HCT116 (cell line): ENCODE measurements around the gene OTOG. TPM values are rescaled to one million over a fixed set of nuclear protein-coding genes. Genes with fewer than 3 reads are reported as not detected.

Experiments used
- ATAC-seq: fragments of 200-7000 bp; cut with Tn5 transposase; 2 replicates; pipeline ENCODE4 v1.9.1; 2020; ENCODE audit warnings: mild to moderate bottlenecking, moderate library complexity
- BruUV-seq: library from RNA; stranded (reverse); fragments of 400-500 nt; replicated peaks from 2 replicates; lab custom pipeline; 2021; lab: Mats Ljungman, UMichigan
- CTCF ChIA-PET: fragments of 300-600 bp; sonication (Branson Sonifier 250); formaldehyde crosslinking; loops from one replicate; lab custom pipeline; 2021; ENCODE audit warnings: antibody characterized with exemption; lab: Charles Lee
- POLR2A ChIA-PET: fragments of 300-600, 350-600 bp; sonication (Branson Sonifier 250); formaldehyde crosslinking; loops from one replicate; lab custom pipeline; 2021; ENCODE audit warnings: antibody characterized with exemption; lab: Charles Lee
- RAD21 ChIA-PET, 2 experiments: fragments of 300-600 bp; sonication (Branson Sonifier 250); formaldehyde crosslinking; loops; one replicate each; lab custom pipeline; 2023; ENCODE audit warnings: low total read pairs in 2 of 2; ENCODE audit not compliant: uncharacterized antibody in 2 of 2, unreplicated experiment in 2 of 2, low non-redundant PET in 1 of 2; lab: Charles Lee
- DNase-seq: peaks from one replicate; pipeline ENCODE4 v3.0.0-alpha.2; 2010; ENCODE audit warnings: low read depth, low spot score
- H2AFZ ChIP-seq: fragments of 200-600 bp; shearing (Covaris generic), sonication (generic); 2 replicates; pipeline ENCODE4 v1.6.1; 2017; ENCODE audit warnings: low read depth, mixed run types, mixed read lengths, antibody characterized with exemption, low read length; ENCODE audit not compliant: poor library complexity, severe bottlenecking
- H3K27ac ChIP-seq: 2 replicates; pipeline ENCODE4 v1.5.1; 2012; ENCODE audit warnings: low read depth, low read length
- H3K27me3 ChIP-seq: fragments of 200-600 bp; sonication (generic); 2 replicates; pipeline ENCODE4 v1.6.1; 2016; ENCODE audit warnings: mixed run types, low read length, mixed read lengths; ENCODE audit not compliant: insufficient read depth
- H3K36me3 ChIP-seq, 2 experiments: fragments of 200-500 bp in 1 of 2; fragments of 200-600 bp in 1 of 2; sonication (Bioruptor generic) in 1 of 2; sonication (generic) in 1 of 2; 2 replicates each; pipeline versions ENCODE4 v1.5.1 to v1.6.1; 2014 to 2016; ENCODE audit warnings: low read length in 2 of 2, inconsistent platforms in 1 of 2, mixed read lengths in 1 of 2, mixed run types in 1 of 2; ENCODE audit not compliant: insufficient read depth in 2 of 2, control insufficient read depth in 1 of 2
- H3K4me1 ChIP-seq, 2 experiments: fragments of 200-600 bp in 1 of 2; sonication (generic) in 1 of 2; 2 replicates each; pipeline versions ENCODE4 v1.5.1 to v1.6.1; 2012 to 2017; ENCODE audit warnings: low read length in 2 of 2, inconsistent platforms in 1 of 2, mild to moderate bottlenecking in 1 of 2, mixed read lengths in 1 of 2, mixed run types in 1 of 2, moderate library complexity in 1 of 2; ENCODE audit not compliant: insufficient read depth in 2 of 2, control insufficient read depth in 1 of 2
- H3K4me2 ChIP-seq: fragments of 200-600 bp; sonication (generic); 2 replicates; pipeline ENCODE4 v1.6.1; 2017; ENCODE audit warnings: mixed run types, low read length, mixed read lengths
- H3K4me3 ChIP-seq, 2 experiments: fragments of 200-600 bp in 1 of 2; sonication (generic) in 1 of 2; replicated peaks in 1 of 2; 2 replicates each; pipeline ENCODE4 v1.5.1; 2011 to 2016; ENCODE audit warnings: low read length in 2 of 2, control low read depth in 1 of 2, low read depth in 1 of 2, mild to moderate bottlenecking in 1 of 2, mixed read lengths in 1 of 2, mixed run types in 1 of 2
- H3K79me2 ChIP-seq: fragments of 200-600 bp; sonication (generic); 2 replicates; pipeline ENCODE4 v1.6.1; 2017; ENCODE audit warnings: mild to moderate bottlenecking, mixed run types, low read length, moderate library complexity, mixed read lengths; ENCODE audit not compliant: insufficient read depth
- H3K9ac ChIP-seq: fragments of 200-600 bp; sonication (generic); 2 replicates; pipeline ENCODE4 v1.6.1; 2016; ENCODE audit warnings: low read length, mixed read lengths
- H3K9me2 ChIP-seq: fragments of 200-600 bp; sonication (generic), shearing (Covaris generic); 2 replicates; pipeline ENCODE4 v1.6.1; 2017; ENCODE audit warnings: mixed run types, mild to moderate bottlenecking, moderate library complexity; ENCODE audit not compliant: insufficient read depth
- H3K9me3 ChIP-seq, 2 experiments: fragments of 200-500 bp in 1 of 2; fragments of 200-600 bp in 1 of 2; sonication (Bioruptor generic) in 1 of 2; sonication (generic) in 1 of 2; 2 replicates each; pipeline ENCODE4 v1.6.1; 2014 to 2017; ENCODE audit warnings: low read length in 2 of 2, mixed read lengths in 2 of 2, inconsistent platforms in 1 of 2, low read depth in 1 of 2, mild to moderate bottlenecking in 1 of 2, mixed run types in 1 of 2, moderate library complexity in 1 of 2; ENCODE audit not compliant: control insufficient read depth in 1 of 2, insufficient read depth in 1 of 2
- H4K20me1 ChIP-seq: fragments of 200-600 bp; sonication (generic), shearing (Covaris generic); 2 replicates; pipeline ENCODE4 v1.6.1; 2017; ENCODE audit warnings: mixed run types, mild to moderate bottlenecking, moderate library complexity; ENCODE audit not compliant: insufficient read depth
- CEBPB ChIP-seq: IDR thresholded peaks from 2 replicates; pipeline ENCODE4 v1.6.1; 2012; ENCODE audit warnings: low read depth
- EGR1 ChIP-seq: IDR thresholded peaks from 2 replicates; pipeline ENCODE4 v1.6.1; 2012; ENCODE audit warnings: low read depth
- EZH2phosphoT487 ChIP-seq: fragments of 200-600 bp; IDR thresholded peaks from 2 replicates; pipeline ENCODE4 v1.6.1; 2018; ENCODE audit warnings: antibody characterized with exemption, borderline replicate concordance
- JUND ChIP-seq: IDR thresholded peaks from 2 replicates; pipeline ENCODE4 v1.6.1; 2012
- POLR2AphosphoS5 ChIP-seq: IDR thresholded peaks from 2 replicates; pipeline ENCODE4 v1.6.1; 2011; ENCODE audit warnings: mild to moderate bottlenecking, low read depth, low read length, moderate library complexity
- SIN3A ChIP-seq: IDR thresholded peaks from 2 replicates; pipeline ENCODE4 v1.6.1; 2012; ENCODE audit warnings: low read depth
- SP1 ChIP-seq: IDR thresholded peaks from 2 replicates; pipeline ENCODE4 v1.6.1; 2012; ENCODE audit warnings: low read depth
- SRF ChIP-seq: IDR thresholded peaks from 2 replicates; pipeline ENCODE4 v1.6.1; 2012; ENCODE audit warnings: low read depth
- TCF7L2 ChIP-seq: IDR thresholded peaks from 2 replicates; pipeline ENCODE4 v1.7.0; 2011; ENCODE audit warnings: borderline replicate concordance, inconsistent platforms; ENCODE audit not compliant: insufficient read depth, insufficient read length; ENCODE audit errors: extremely low read depth
- YY1 ChIP-seq: IDR thresholded peaks from 2 replicates; pipeline ENCODE4 v1.6.1; 2011; ENCODE audit warnings: low read length, low read depth, moderate library complexity, mild to moderate bottlenecking; ENCODE audit not compliant: insufficient replicate concordance; ENCODE audit errors: extremely low read depth
- ZFX ChIP-seq: fragments of 450-650 bp; IDR thresholded peaks from 2 replicates; pipeline ENCODE4 v1.6.1; 2017
- ZNF274 ChIP-seq: fragments of 200-500 bp; sonication (Bioruptor generic); IDR thresholded peaks from 2 replicates; pipeline ENCODE4 v1.6.1; 2014; ENCODE audit warnings: mild to moderate bottlenecking, low read depth, low read length, inconsistent platforms
- intact Hi-C: fragments of 100-400 bp; cut with micrococcal nuclease; formaldehyde crosslinking; loops from 2 replicates; pipeline ENCODE4 v1.10.0; 2022
- total RNA-seq: library from RNA; stranded (reverse); gene quantifications from one replicate; pipeline ENCODE4 v1.2.1, GENCODE V29; 2021; ENCODE audit not compliant: unreplicated experiment
- TF ChIP-seq, protein P1 (sequence below): IDR thresholded peaks from 2 replicates; pipeline ENCODE4 v1.6.1; 2012
- TF ChIP-seq, protein P2 (sequence below), 3 experiments: fragments of 200-600 bp in 1 of 3; sonication (generic) in 1 of 3; IDR thresholded peaks in 2 of 3; conservative IDR thresholded peaks in 1 of 3; 2 replicates each; pipeline ENCODE4 v1.5.1; 2012 to 2017; ENCODE audit warnings: low read depth in 2 of 3, low read length in 2 of 3, antibody characterized with exemption in 1 of 3, borderline replicate concordance in 1 of 3, control low read depth in 1 of 3, mild to moderate bottlenecking in 1 of 3, mixed read lengths in 1 of 3, mixed run types in 1 of 3, moderate library complexity in 1 of 3; ENCODE audit not compliant: insufficient read depth in 1 of 3
- TF ChIP-seq, protein P3 (sequence below): IDR thresholded peaks from 2 replicates; pipeline ENCODE4 v1.6.1; 2011; ENCODE audit warnings: mild to moderate bottlenecking, low read length, moderate library complexity; ENCODE audit not compliant: insufficient replicate concordance; ENCODE audit errors: extremely low read depth
- TF ChIP-seq, protein P4 (sequence below): IDR thresholded peaks from 2 replicates; pipeline ENCODE4 v1.6.1; 2012; ENCODE audit warnings: low read depth

Gene OTOG
- total RNA-seq, 1 experiment from 2014 or later, result 0.07 TPM

DNA sequence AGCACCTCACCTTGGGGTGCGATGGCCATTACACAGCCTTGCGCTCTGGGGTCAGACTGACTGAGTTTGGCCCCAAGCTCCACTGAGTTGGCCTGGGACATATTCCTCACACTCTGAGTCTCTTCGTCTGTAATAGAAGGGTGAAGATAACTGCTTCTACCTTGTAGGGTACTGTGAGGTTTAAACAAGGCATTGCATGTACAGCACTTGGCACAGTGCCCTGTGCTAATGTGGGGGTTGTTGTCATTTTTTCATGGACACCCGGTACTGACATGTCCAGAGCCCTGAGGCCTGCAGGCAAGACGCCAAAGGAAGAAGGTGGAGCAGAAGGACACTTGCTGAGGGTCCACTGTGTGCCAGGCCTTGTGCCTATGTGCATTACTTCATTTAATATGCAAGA, 50.7 kb downstream of the OTOG start:
- RAD21 ChIA-PET, result no interaction called here
- no peak overlapping the region for H3K4me3 ChIP-seq
- H3K27me3 ChIP-seq, result no peaks in the 10 kb centered on the region
- intact Hi-C loops, result loop anchor here (2.0 to 5.0 kb wide), 2 partner anchors 125 to 215 kb away; no protein-coding TSS in a partner anchor
- POLR2A ChIA-PET, result no interaction called here
- no peak overlapping the region for H2AFZ ChIP-seq
- no peak overlapping the region for H3K27ac ChIP-seq
- H3K9ac ChIP-seq, result no peak overlapping the region
- CTCF ChIA-PET, result interaction anchor here (1.0 to 7.9 kb wide), 4 partner anchors 11 to 381 kb away, joined by 3 to 133 read pairs (median 8); no protein-coding TSS in a partner anchor
- H3K4me2 ChIP-seq, result no peak overlapping the region
- no peak for DNase-seq
- no peaks in the 10 kb centered on the region for H4K20me1 ChIP-seq
- H3K4me1 ChIP-seq, result peaks cover 0 to 7% of the 10 kb centered on the region in 2 experiments; a peak in 2 of 4 replicates
- no peaks in the 10 kb centered on the region for H3K36me3 ChIP-seq
- peaks cover 0 to 4% of the 10 kb centered on the region in 2 experiments; a peak in 1 of 4 replicates for H3K9me3 ChIP-seq
- ATAC-seq, result no peak
- no peaks in the 10 kb centered on the region for H3K9me2 ChIP-seq
- no peaks in the 10 kb centered on the region for H3K79me2 ChIP-seq
- TF ChIP-seq SIN3A (no peak), CEBPB (no peak), SRF (no peak), ZFX (no peak), EGR1 (no peak), EZH2phosphoT487 (no peak), POLR2AphosphoS5 (no peak), TCF7L2 (no peak), ZNF274 (no peak), SP1 (no peak), JUND (no peak), YY1 (no peak)
- TF ChIP-seq, protein P1, sequence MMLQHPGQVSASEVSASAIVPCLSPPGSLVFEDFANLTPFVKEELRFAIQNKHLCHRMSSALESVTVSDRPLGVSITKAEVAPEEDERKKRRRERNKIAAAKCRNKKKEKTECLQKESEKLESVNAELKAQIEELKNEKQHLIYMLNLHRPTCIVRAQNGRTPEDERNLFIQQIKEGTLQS, result no peak
- TF ChIP-seq, protein P2, sequence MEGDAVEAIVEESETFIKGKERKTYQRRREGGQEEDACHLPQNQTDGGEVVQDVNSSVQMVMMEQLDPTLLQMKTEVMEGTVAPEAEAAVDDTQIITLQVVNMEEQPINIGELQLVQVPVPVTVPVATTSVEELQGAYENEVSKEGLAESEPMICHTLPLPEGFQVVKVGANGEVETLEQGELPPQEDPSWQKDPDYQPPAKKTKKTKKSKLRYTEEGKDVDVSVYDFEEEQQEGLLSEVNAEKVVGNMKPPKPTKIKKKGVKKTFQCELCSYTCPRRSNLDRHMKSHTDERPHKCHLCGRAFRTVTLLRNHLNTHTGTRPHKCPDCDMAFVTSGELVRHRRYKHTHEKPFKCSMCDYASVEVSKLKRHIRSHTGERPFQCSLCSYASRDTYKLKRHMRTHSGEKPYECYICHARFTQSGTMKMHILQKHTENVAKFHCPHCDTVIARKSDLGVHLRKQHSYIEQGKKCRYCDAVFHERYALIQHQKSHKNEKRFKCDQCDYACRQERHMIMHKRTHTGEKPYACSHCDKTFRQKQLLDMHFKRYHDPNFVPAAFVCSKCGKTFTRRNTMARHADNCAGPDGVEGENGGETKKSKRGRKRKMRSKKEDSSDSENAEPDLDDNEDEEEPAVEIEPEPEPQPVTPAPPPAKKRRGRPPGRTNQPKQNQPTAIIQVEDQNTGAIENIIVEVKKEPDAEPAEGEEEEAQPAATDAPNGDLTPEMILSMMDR (IDR thresholded peaks at IDR 0.05 in 2 of 3, conservative IDR thresholded peaks at IDR 0.05 in 1 of 3; ENCODE audit: borderline replicate concordance in 1 of 3, insufficient read depth in 1 of 3, low read depth in 2 of 3, low read length in 2 of 3), result no peak
- TF ChIP-seq, protein P3, sequence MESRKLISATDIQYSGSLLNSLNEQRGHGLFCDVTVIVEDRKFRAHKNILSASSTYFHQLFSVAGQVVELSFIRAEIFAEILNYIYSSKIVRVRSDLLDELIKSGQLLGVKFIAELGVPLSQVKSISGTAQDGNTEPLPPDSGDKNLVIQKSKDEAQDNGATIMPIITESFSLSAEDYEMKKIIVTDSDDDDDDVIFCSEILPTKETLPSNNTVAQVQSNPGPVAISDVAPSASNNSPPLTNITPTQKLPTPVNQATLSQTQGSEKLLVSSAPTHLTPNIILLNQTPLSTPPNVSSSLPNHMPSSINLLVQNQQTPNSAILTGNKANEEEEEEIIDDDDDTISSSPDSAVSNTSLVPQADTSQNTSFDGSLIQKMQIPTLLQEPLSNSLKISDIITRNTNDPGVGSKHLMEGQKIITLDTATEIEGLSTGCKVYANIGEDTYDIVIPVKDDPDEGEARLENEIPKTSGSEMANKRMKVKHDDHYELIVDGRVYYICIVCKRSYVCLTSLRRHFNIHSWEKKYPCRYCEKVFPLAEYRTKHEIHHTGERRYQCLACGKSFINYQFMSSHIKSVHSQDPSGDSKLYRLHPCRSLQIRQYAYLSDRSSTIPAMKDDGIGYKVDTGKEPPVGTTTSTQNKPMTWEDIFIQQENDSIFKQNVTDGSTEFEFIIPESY, result no peak
- TF ChIP-seq, protein P4, sequence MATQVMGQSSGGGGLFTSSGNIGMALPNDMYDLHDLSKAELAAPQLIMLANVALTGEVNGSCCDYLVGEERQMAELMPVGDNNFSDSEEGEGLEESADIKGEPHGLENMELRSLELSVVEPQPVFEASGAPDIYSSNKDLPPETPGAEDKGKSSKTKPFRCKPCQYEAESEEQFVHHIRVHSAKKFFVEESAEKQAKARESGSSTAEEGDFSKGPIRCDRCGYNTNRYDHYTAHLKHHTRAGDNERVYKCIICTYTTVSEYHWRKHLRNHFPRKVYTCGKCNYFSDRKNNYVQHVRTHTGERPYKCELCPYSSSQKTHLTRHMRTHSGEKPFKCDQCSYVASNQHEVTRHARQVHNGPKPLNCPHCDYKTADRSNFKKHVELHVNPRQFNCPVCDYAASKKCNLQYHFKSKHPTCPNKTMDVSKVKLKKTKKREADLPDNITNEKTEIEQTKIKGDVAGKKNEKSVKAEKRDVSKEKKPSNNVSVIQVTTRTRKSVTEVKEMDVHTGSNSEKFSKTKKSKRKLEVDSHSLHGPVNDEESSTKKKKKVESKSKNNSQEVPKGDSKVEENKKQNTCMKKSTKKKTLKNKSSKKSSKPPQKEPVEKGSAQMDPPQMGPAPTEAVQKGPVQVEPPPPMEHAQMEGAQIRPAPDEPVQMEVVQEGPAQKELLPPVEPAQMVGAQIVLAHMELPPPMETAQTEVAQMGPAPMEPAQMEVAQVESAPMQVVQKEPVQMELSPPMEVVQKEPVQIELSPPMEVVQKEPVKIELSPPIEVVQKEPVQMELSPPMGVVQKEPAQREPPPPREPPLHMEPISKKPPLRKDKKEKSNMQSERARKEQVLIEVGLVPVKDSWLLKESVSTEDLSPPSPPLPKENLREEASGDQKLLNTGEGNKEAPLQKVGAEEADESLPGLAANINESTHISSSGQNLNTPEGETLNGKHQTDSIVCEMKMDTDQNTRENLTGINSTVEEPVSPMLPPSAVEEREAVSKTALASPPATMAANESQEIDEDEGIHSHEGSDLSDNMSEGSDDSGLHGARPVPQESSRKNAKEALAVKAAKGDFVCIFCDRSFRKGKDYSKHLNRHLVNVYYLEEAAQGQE, result no peak
- no TSS peak for BruUV-seq
